Measurements from ENCODE around the gene LRRC39.
A peak's percentile ranks its signal among the peaks of the same experiment; 100 is the strongest.
"Not testable (repeated sequence)": the region's sequence is repeated elsewhere in the genome, so short reads cannot be mapped to it uniquely, and the experiment has no call there.

Gene LRRC39

DNA sequence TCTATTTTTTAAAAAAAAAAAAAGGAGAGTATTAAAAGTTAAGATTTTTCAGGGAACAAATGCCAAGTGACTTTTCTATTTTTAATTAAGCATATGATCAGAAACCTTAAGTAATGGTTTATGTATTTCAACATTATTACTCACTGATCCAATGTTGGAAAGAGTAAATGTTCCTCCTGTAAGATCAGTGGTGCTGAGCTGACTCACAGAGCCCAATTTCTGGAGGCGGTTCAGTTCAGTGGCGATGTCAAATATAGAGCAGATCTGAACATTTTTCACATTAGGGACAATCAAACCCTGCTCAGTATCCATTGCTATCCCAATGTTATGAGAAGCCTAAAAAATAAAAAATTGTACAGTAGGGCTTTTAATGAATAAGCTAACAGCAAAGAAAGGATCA lies 28.2 kb upstream of the LRRC39 start:
- H3K4me3 ChIP-seq (ENCODE audit: control insufficient read depth, low read depth, low read length), result no peak overlapping the region
- peak; percentile 71 for DNase-seq (ENCODE audit: low read depth)
- TF ChIP-seq, protein P1, sequence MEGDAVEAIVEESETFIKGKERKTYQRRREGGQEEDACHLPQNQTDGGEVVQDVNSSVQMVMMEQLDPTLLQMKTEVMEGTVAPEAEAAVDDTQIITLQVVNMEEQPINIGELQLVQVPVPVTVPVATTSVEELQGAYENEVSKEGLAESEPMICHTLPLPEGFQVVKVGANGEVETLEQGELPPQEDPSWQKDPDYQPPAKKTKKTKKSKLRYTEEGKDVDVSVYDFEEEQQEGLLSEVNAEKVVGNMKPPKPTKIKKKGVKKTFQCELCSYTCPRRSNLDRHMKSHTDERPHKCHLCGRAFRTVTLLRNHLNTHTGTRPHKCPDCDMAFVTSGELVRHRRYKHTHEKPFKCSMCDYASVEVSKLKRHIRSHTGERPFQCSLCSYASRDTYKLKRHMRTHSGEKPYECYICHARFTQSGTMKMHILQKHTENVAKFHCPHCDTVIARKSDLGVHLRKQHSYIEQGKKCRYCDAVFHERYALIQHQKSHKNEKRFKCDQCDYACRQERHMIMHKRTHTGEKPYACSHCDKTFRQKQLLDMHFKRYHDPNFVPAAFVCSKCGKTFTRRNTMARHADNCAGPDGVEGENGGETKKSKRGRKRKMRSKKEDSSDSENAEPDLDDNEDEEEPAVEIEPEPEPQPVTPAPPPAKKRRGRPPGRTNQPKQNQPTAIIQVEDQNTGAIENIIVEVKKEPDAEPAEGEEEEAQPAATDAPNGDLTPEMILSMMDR (conservative IDR thresholded peaks at IDR 0.05; ENCODE audit: control insufficient read depth, insufficient read depth, low read depth, low read length), result no peak

DNA sequence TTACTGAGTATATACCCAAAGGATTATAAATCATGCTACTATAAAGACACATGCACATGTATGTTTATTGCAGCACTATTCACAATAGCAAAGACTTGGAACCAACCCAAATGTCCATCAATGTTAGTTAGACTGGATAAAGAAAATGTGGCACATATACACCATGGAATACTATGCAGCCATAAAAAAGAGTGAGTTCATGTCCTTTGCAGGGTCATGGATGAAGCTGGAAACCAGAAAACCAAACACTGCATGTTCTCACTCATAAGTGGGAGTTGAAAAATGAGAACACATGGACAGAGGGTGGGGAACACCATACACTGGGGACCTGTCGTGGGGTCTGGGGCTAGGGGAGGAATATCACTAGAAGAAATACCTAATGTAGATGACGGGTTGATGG lies 27.5 kb upstream of the LRRC39 start:
- H3K4me3 ChIP-seq (ENCODE audit: control insufficient read depth, low read depth, low read length); DNase-seq (ENCODE audit: low read depth): not testable (repeated sequence)

DNA sequence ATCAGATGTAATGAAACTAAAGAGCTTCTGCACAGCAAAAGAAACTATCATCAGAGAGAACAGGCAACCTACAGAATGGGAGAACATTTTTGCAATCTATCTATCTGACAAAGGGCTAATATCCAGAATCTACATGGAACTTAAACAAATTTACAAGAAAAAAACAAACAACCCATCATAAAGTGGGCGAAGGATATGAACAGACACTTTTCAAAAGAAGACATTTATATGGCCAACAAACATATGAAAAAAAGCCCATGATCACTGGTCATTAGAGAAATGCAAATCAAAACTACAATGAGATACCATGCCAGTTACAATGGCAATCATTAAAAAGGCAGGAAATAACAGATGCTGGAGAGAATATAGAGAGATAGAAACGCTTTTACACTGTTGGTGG lies 27.0 kb upstream of the LRRC39 start:
- not testable (repeated sequence) for H3K4me3 ChIP-seq (ENCODE audit: control insufficient read depth, low read depth, low read length); DNase-seq (ENCODE audit: low read depth)

DNA sequence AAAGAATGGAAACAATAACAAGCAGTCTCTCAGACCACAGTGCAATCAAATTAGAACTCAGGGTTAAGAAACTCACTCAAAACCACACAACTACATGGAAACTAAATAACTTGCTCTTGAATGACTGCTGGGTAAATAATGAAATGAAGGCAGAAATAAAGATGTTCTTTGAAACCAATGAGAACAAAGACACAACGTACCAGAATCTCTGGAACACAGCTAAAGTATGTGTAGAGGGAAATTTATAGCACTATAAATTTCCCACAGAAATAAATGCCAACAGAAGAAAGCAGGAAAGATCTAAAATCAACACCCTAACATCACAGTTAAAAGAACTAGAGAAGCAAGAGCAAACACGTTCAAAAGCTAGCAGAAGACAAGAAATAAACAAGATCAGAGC lies 24.6 kb upstream of the LRRC39 start:
- DNase-seq (ENCODE audit: low read depth); H3K4me3 ChIP-seq (ENCODE audit: control insufficient read depth, low read depth, low read length): not testable (repeated sequence)

DNA sequence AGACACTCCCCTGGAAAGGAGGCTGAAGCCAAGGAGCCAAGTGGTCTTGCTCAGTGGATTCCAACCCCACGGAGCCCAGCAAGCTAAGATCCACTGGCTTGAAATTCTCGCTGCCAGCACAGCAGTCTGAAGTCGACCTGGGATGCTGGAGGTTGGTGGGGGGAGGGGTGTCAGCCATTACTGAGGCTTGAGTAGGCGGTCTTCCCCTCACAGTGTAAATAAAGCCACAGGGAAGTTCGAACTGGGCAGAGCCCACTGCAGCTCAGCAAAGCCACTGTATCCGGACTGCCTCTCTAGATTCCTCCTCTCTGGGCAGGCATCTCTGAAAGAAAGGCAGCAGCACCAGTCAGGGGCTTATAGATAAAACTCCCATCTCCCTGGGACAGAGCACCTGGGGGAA lies 22.0 kb upstream of the LRRC39 start:
- H3K4me3 ChIP-seq (ENCODE audit: control insufficient read depth, low read depth, low read length); DNase-seq (ENCODE audit: low read depth): not testable (repeated sequence)

DNA sequence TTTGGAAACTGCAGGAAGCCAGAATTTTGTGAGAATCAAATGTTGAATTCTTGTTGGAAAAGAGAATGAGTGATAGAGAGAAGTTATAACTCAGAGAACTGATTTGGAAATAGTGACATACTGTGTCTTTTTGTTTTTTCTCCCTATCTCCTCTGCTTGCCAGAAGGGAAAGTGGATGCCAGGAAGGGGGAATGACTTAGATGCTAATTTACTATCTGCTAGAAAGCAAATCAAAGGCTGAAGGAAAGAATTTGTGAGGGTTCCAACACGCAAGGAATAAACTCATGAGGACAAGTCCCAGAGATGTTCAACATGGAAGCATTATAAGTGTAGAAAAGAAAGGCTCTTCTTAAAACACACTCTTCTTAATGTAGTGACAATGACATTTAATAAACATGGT lies 20.5 kb upstream of the LRRC39 start:
- TF ChIP-seq, protein P1 (conservative IDR thresholded peaks at IDR 0.05; ENCODE audit: control insufficient read depth, insufficient read depth, low read depth, low read length), result no peak
- no peak for DNase-seq (ENCODE audit: low read depth)
- no peak overlapping the region for H3K4me3 ChIP-seq (ENCODE audit: control insufficient read depth, low read depth, low read length)

DNA sequence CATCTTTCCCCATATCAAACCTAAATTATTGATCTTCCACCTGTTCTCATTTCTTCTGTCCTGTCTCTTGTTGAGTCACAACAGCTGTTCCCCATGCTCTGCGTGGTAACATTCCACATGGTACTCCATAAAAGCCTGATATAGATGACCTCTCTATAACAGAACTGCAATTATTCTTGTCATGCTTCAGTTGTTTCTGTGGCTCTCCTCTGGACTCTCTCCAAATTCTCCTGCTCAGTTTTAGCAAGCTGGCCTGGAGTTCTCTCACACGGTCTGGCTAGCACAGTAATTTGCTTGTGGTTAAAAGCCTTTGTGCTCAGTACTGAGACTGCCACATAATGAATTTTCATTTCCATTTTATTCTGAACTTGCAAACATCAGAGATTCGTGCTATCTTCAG lies 10.6 kb upstream of the LRRC39 start:
- peak; percentile 76 for DNase-seq (ENCODE audit: low read depth)
- TF ChIP-seq, protein P1 (conservative IDR thresholded peaks at IDR 0.05; ENCODE audit: control insufficient read depth, insufficient read depth, low read depth, low read length), result no peak
- no peak overlapping the region for H3K4me3 ChIP-seq (ENCODE audit: control insufficient read depth, low read depth, low read length)

DNA sequence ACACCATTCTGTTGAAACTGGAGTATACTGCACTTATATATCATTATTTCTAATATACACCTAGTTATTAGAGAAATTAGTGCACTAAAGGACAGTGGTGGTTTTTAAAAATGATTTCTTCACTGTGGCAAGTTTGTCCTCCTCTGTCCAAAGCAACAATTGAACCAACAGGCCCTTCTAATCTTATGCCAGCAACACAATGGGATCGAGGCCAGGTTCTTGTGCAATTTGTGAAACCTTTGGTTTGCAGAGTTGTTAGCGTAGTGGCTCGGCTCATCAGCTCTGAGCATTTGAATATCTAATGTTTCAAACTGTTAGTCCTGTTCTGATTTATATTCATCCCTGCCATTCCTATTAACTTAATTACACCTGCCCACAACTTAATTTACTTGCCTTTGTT lies 9.9 kb upstream of the LRRC39 start:
- H3K4me3 ChIP-seq (ENCODE audit: control insufficient read depth, low read depth, low read length), result no peak overlapping the region
- TF ChIP-seq, protein P1 (conservative IDR thresholded peaks at IDR 0.05; ENCODE audit: control insufficient read depth, insufficient read depth, low read depth, low read length), result no peak
- DNase-seq (ENCODE audit: low read depth), result peak; percentile 71

DNA sequence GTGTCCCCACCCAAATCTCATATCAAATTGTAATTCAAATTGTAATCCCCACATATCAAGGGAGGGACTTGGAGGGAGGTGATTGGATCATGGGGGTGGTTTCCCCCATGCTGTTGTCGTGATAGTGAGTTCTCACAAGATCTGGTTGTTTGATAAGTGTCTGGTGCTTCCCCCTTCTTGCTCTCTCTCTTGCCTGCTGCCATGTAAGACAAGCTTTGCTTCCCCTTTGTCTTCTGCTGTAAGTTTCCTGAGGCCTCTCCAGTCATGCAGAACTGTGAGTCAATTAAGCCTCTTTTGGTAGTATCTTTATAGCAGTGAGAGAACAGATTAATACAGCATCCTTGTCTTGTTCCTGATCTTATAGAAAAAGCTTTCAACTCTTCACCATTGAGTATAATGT lies 6.5 kb upstream of the LRRC39 start:
- H3K4me3 ChIP-seq (ENCODE audit: control insufficient read depth, low read depth, low read length), result no peak overlapping the region
- no peak for DNase-seq (ENCODE audit: low read depth)
- TF ChIP-seq, protein P1 (conservative IDR thresholded peaks at IDR 0.05; ENCODE audit: control insufficient read depth, insufficient read depth, low read depth, low read length), result no peak

All from fibroblast of mammary gland (primary cell).